Heart left ventricle (tissue), 13 donors: Measurements from ENCODE around the gene TSPAN7.

Source experiments
- CTCF ChIP-seq, 12 donors: fragments of 200-600 bp; sonication (generic) in 4 of 12; IDR thresholded peaks; one replicate each; pipeline versions ENCODE4 v1.5.0 to v1.8.0; 2018 to 2022; ENCODE audit warnings: antibody characterized with exemption in 12 of 12, mild to moderate bottlenecking in 5 of 12
- POLR2A ChIP-seq, 2 donors: fragments of 450-650 bp; IDR thresholded peaks; one replicate each; pipeline ENCODE4 v1.6.1; 2017; ENCODE audit warnings: antibody characterized with exemption in 2 of 2, mild to moderate bottlenecking in 2 of 2, moderate library complexity in 2 of 2
- donor health status: ischemic (EF 13 %, LVEDD 7.1; RV severe dilation, severe dysfunction).
- donor health status: DM: no; HTN: yes; CAD: no.
- donor health status: DM: no; HTN: no; CAD: no.
- donor health status: ischemic (EF 25% LVEDD 6.9; RV normal size, moderate dysfunction).
- donor health status: ischemic (EF 25% LVEDD 5.7; RV mildly dilated, moderate dysfunction).
- donor health status: ischemic (EF 35%, LVEDD 5.7; RV mildly dilated, moderate dysfunction).
- donor health status: nonischemic (EF 11% LVEDD 7.7; RV severe dilation, severe dysfunction).
- donor health status: DM: yes; HTN: yes; CAD: no.
- donor health status: PGD.
- donor health status: ischemic (EF 29% LVEDD 5.4; RV normal size, mild dysfunction).
- donor health status: nonischemic (EF 23%, LVEDD 6.1; RV moderate dilation, normal function).

- no peak for TF ChIP-seq CTCF (IDR thresholded peaks at IDR 0.05)
- no peak for TF ChIP-seq POLR2A (IDR thresholded peaks at IDR 0.05)
These were observed 137.8 kb downstream of the TSPAN7 start for GRCh38 chrX:38699121-38699520.
